Occipital lobe (tissue), 2 donors: ENCODE data around the gene FAM9A. TPM values are rescaled to one million over a fixed set of nuclear protein-coding genes. Genes with fewer than 3 reads are reported as not detected.
"Not testable (repeated sequence)": the region's sequence is repeated elsewhere in the genome, so short reads cannot be mapped to it uniquely, and the experiment has no call there.

ENCODE experiments used
- DNase-seq: peaks from one replicate; lab custom pipeline; 2025; lab: John Stamatoyannopoulos, UW
- total RNA-seq: library from RNA; depleted of rRNA; stranded (reverse); fragments of >200 nt; gene quantifications from one replicate; pipeline ENCODE4 v1.2.3, GENCODE V29; 2014

The FAM9A gene
- total RNA-seq, 1 donor from 2014 or later, result not detected

DNA sequence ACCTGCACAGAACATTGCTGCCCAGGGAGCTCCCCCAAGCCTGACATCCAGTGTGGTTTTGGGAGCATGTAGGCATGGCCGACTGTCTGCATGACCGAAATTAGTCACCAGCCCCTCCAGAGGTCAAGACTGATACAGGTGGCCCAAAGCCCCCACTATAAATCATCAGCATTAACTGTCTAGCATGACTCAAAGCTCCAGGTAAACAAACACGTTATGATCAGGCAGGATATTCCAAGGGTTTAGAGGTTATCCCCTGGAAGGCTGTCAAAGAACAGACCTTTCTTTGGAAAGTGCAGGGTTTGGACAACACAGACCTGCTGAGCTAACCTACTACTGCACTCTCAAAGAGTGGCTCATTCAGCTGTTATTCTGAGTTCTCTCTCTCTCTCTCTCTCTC is 2.1 kb upstream of the FAM9A start:
- DNase-seq, result no peak

DNA sequence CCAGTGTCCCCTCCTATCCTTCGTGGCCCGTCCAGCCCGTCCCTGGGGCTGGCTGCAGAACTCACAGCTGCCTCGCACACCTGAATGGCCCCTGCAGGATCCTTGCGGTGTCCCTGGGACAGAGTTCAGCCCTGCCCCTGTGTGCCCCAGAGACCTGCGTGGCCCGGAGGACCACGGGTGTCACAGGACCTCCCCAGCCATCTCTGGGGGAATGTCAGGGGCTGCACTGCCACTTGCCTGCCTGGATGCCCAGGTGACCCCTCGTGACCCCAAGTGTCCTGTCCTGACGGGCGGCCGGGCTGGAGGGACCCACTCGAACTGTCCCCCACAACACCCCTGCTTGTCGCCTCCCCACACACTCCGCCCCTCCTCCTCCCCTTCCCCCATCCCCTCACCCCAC is 832 bp downstream of the FAM9A start:
- DNase-seq, result not testable (repeated sequence)

- not testable (repeated sequence) for DNase-seq
These were observed 1.9 kb downstream of the FAM9A start for GRCh38 chrX:8799281-8799680.

DNA sequence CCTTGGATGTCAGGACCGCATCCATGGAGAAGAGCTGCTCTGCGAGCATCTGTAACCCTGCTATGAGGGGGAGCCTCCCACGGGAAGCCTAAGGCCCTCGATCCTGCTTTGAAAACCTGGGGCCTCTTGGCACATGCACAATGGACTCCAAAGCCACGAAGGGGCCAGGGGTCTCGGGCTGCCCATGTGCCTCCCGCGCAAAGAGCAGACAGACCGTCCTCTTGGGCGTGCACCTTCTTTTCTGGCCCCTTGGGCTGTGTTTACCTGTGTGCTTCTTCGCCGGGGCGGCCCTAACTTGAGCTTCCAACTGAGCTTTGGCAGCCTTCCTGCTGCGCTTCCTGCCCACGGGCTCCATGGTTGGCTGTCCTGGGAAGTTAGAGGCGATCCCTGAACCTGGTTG is 2.5 kb downstream of the FAM9A start:
- DNase-seq, result not testable (repeated sequence)

DNA sequence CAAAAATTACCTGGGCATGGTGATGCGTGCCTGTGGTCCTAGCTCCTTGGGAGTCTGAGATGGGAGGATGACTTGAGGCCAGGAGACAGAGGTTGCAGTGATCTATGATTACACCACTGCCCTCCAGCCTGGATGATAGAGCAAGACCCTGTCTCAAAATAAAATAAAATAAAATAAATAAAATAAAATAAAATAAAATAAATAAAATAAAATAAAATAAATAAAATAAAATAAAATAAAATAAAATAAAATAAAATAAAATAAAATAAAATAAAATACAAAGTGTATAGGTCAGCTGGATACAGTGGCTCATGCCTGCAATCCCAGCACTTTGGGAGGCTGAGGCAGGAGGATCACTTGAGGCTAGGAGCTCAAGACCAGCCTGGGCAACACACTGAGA is 14.1 kb downstream of the FAM9A start:
- not testable (repeated sequence) for DNase-seq

GRCh38 chrX:8784162-8784561 is 17.0 kb downstream of the FAM9A start:
- DNase-seq, result no peak

DNA sequence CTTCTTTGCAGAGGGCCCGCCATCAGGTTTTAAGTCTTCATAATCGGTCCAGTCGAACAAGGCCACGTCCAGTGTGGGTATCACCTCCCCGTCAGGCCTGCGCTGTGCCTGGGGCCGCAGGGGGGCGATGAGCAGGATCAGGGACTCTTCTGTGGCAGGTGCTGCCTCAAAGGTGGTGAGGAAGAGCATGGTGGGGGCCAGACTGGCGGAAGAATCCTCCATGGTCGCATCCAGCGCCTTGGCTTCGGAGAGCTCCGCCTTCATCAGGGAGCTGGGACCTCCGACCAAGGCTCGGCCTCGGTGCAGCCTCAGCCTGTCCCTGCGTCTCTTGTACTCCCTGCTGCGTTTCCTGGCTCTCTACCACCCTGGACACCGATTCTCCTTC is 17.5 kb downstream of the FAM9A start:
- DNase-seq, result no peak

- no peak for DNase-seq
These were observed 18.0 kb downstream of the FAM9A start for GRCh38 chrX:8783097-8783713.

DNA sequence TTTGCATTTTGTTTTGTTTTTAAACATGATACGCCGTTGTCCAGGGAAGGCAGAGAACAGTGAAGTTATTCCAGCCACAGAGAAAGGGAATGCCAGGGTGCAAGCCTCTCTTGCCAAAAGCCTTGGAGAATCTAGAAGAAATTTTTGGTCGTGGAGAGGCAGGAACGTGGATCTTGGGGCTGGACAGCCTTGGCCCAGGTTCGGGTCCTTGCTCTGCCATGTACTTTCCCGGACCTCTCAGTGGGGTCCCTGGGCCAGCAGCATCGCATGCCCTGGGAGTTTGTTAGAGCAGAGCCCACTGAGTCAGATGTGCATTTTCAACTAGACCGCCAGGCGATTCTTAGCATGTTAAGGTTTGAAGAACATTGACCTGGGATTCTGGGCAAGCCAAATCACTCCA is 18.6 kb downstream of the FAM9A start:
- DNase-seq, result no peak

DNA sequence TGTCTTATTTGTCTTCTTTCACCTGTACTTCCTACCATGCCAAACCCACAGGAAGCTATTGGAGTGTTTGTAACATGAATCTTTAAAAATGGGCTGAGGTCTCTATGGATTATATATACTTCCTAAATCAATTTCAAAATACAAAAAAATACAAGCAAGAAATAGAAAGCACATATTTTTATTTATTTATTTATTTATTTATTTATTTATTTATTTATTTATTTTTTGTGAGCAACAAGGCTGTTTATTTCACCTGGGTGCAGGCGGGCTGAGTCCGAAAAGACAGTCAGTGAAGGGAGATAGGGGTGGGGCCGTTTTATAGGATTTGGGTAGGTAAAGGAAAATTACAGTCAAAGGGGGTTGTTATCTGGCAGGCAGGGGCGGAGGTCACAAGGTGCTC is 19.3 kb downstream of the FAM9A start:
- DNase-seq, result not testable (repeated sequence)

- no peak for DNase-seq
These were observed 28.1 kb downstream of the FAM9A start for GRCh38 chrX:8773117-8773516.

DNA sequence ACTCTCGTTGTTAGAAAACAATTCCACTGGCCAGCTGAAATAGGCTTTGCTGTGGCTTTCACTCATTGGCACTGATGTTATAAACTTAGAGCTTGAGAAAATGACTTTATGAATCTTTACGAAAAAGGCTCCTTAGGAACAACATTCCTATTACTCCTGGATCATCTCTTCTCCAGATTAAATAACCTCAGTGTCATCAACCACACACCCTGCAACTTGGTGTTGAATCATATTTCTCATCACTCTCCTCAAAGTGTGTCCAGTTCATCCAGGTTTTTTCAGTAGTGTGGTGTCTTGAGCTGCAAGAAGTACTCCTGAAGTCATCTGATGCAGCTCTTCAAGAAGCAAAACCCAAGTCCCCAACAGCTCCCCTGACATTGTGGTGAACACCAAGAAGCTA is 41.2 kb downstream of the FAM9A start:
- no peak for DNase-seq

DNA sequence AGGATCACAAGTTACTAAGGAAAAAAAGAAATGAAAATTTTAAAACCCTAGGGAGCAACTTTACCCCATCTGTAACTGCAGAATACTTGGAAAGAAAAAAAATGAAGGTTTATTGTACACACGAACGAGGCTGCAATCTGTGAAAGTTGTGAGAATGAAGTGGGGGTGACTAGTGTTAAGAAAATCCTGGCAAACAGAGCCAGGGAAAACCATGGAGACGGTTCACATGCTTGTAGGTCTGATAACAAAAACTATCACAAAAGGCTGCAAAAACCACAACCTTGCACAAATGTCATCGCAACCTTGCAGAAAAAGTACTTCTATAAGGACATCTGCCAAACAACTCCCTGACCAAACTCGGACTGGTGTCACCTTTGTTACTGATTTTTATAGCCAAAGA is 42.5 kb downstream of the FAM9A start:
- DNase-seq, result not testable (repeated sequence)

GRCh38 chrX:8757609-8758389 is 43.4 kb downstream of the FAM9A start:
- not testable (repeated sequence) for DNase-seq

DNA sequence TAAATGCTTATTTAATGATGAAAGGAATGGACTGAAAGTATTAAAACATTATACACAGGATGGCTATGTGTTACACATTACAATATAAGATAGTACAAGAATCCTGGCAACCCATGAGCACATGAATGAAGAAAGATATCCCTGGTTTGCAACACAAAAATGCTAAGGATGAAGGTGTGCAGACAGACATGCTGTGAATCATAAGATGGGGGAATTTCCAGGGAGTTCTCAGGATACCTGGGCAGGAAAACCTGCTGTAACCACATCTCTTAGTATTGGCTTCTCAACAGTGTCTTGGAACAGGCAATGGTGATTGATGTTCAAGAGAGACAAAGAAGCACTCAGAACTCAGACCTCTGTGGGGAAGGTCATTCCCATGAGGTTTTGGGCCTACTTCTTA is 45.4 kb downstream of the FAM9A start:
- no peak for DNase-seq

DNA sequence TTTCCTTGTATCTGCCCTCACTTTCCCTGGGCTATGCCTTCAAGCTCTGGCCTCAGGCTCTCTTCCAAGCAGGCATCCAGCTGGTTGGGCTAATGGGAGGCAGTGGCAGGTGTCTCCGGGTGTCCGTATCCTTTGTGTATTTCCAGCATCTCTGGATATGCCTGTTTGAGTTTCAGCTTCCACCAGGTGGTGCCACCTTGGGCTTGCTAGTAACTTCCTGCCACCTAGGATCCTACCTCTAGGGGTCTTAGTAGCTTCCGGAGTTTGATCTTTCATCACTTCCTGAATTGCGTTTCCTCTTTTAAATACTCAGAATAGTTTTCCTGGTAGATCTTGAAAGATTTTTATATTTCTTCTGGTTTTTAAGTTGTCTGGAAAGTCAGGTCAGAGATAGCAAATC is 46.1 kb downstream of the FAM9A start:
- DNase-seq, result no peak

DNA sequence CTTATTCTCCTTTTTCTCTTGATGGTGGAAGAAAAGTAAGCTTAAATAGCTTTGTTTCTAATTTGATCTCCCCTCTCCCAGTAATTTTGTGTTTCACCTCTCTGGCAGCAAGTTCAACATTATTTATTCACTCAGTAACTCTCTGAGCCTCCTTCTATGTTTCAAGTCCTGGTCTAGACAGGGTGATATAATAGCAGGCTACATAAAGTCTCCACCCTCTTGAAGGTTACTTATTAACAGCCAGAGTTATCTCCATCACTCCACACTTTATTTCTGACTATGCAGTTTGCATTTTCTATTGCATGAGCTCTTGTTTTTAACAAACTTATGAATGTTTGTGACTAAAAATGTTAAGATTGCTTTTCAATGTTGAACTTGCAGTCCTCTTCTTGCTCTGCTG is 51.5 kb downstream of the FAM9A start:
- no peak for DNase-seq

DNA sequence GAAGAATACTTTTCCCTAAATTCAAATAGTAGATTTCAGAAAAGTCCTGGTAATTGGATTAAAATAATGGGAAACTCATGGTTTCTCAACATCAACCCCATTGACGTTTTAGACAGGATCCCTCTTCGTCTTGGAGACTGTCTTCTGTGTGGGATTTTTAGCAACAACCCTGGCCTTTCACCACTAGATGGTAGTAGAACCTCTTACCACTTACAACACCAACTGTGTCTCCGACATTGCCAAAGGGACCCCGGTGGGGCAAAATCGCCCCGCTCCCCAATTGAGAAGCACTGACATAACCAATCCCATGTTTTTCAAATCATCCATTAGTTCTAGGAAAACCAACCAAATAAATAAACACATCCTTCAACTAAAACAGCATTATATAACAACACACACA is 52.3 kb downstream of the FAM9A start:
- DNase-seq, result no peak

DNA sequence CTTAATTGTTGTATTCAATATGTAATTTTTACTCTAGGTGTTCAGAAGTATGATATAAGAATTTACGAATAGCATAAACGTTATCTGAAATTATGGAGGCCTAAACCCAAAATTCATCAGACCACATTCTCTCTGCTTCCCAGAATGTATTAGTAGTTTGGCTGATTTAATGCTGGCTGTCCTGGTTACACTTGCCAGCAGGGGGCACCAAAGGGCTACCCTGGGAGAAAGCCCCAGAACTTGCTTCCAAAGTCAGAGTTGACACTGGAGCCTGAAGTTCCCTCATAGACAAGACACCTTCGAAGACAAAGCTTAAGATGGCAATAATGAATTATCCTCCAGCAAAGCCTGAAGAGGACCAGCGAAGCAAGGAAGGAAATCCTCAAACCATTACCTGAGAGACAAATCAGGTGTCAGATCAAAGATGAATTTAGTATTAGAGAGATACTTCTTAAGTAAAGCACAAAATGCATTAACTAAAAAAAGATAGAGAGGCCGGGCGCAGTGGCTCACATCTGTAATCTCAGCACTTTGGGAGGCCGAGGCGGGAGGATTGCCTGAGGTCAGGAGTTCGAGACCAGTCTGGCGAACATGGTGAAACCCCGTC is 58.0 kb downstream of the FAM9A start:
- DNase-seq, result no peak

DNA sequence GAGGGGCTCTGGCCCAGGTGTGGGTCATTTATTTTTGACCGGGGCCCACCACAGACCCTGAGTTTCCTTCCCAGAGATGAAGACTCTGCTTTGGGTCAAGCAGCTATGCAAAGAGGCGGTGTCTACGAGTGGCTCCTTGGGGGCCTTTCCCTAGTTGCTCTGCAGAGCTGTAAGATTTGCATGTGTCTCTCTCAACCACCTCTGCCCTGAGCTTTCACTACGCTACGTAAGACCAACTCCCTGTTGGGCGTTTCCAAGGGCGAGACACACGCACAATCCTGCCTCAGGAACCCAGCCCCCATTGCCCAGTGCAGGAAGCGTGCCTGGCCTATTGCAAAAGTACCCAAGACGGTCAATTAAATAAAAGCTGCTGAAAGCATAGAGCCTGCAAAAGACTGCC is 59.2 kb downstream of the FAM9A start:
- no peak for DNase-seq
